Activated naive CD8-positive, alpha-beta T cell treated with anti-CD3 and anti-CD28 coated beads, Interleukin-2, amount 50 U/mL, for 24 hours (primary cell): ENCODE results near the gene ARHGAP27.
A peak's percentile ranks its signal among the peaks of the same experiment; 100 is the strongest.
"Not testable (repeated sequence)": the region's sequence is repeated elsewhere in the genome, so short reads cannot be mapped to it uniquely, and the experiment has no call there.

Experiments used
- ATAC-seq: fragments of 150-1000 bp; cut with Tn5 transposase; one replicate; pipeline ENCODE4 v1.10.0; 2021
- DNase-seq: peaks from one replicate; pipeline ENCODE4 v3.0.0; 2021
- H3K27ac Mint-ChIP-seq: one replicate; pipeline ENCODE4 v1.8.0; 2021; ENCODE audit warnings: mild to moderate bottlenecking, mixed read lengths
- H3K27me3 Mint-ChIP-seq: one replicate; pipeline ENCODE4 v1.8.0; 2021; ENCODE audit warnings: mixed read lengths
- H3K36me3 Mint-ChIP-seq: one replicate; pipeline ENCODE4 v1.8.0; 2021; ENCODE audit warnings: low read depth, mixed read lengths
- H3K4me1 Mint-ChIP-seq: one replicate; pipeline ENCODE4 v1.8.0; 2021; ENCODE audit warnings: mixed read lengths
- H3K4me3 Mint-ChIP-seq: one replicate; pipeline ENCODE4 v1.8.0; 2021; ENCODE audit warnings: mild to moderate bottlenecking, moderate library complexity, mixed read lengths
- H3K9me3 Mint-ChIP-seq: one replicate; pipeline ENCODE4 v1.8.0; 2021; ENCODE audit warnings: mixed read lengths

ARHGAP27 gene

GRCh38 chr17:45432405-45433158, at the start of gene ARHGAP27:
Gene ARHGAP27 (minus strand): TSS chr17:45432870. CDS start chr17:45430279, 2,591 bp downstream.
- peaks cover 22% of the 10 kb centered on the region for H3K4me1 Mint-ChIP-seq
- ATAC-seq (no peak), DNase-seq (no peak)

GRCh38 chr17:45482317-45482716, 49.6 kb upstream of the ARHGAP27 start:
- not testable (repeated sequence) for H3K9me3 Mint-ChIP-seq, DNase-seq, H3K27ac Mint-ChIP-seq, H3K27me3 Mint-ChIP-seq, ATAC-seq, H3K36me3 Mint-ChIP-seq, H3K4me3 Mint-ChIP-seq
- H3K4me1 Mint-ChIP-seq: peaks cover 11% of the 10 kb centered on the region

More at GRCh38 chr17:45432405-45433158, at the start of gene ARHGAP27:
- no peaks in the 10 kb centered on the region for H3K9me3 Mint-ChIP-seq
- H3K4me3 Mint-ChIP-seq: peak within 1 kb of the TSS; percentile 77
- H3K36me3 Mint-ChIP-seq: no peaks in the 10 kb centered on the region
- no peak within 1 kb of the TSS for H3K27ac Mint-ChIP-seq
- H3K27me3 Mint-ChIP-seq: peaks cover 8% of the 10 kb centered on the region

- H3K9me3 Mint-ChIP-seq, H3K4me3 Mint-ChIP-seq, ATAC-seq, H3K27ac Mint-ChIP-seq, DNase-seq, H3K4me1 Mint-ChIP-seq, H3K27me3 Mint-ChIP-seq: not testable (repeated sequence)
- peaks cover 10% of the 10 kb centered on the region for H3K36me3 Mint-ChIP-seq
Measured at GRCh38 chr17:45475436-45475835, 42.8 kb upstream of the ARHGAP27 start.

GRCh38 chr17:45472249-45472648, 39.6 kb upstream of the ARHGAP27 start:
- H3K27me3 Mint-ChIP-seq, ATAC-seq, H3K4me1 Mint-ChIP-seq, H3K4me3 Mint-ChIP-seq, DNase-seq, H3K9me3 Mint-ChIP-seq, H3K27ac Mint-ChIP-seq, H3K36me3 Mint-ChIP-seq: not testable (repeated sequence)

GRCh38 chr17:45469204-45469563, 36.5 kb upstream of the ARHGAP27 start:
- not testable (repeated sequence) for H3K36me3 Mint-ChIP-seq, H3K9me3 Mint-ChIP-seq, H3K4me3 Mint-ChIP-seq, H3K27ac Mint-ChIP-seq, H3K4me1 Mint-ChIP-seq, ATAC-seq, DNase-seq, H3K27me3 Mint-ChIP-seq

GRCh38 chr17:45468293-45469203, 35.9 kb upstream of the ARHGAP27 start:
- H3K27ac Mint-ChIP-seq, H3K4me1 Mint-ChIP-seq, ATAC-seq, H3K9me3 Mint-ChIP-seq, H3K4me3 Mint-ChIP-seq, H3K36me3 Mint-ChIP-seq, DNase-seq, H3K27me3 Mint-ChIP-seq: not testable (repeated sequence)

- DNase-seq: peak; percentile 58
- peak overlapping the region; percentile 78 for H3K27ac Mint-ChIP-seq
- peak; percentile 98 for ATAC-seq
- H3K9me3 Mint-ChIP-seq, H3K36me3 Mint-ChIP-seq, H3K27me3 Mint-ChIP-seq, H3K4me3 Mint-ChIP-seq: not testable (repeated sequence)
- peaks cover 17% of the 10 kb centered on the region for H3K4me1 Mint-ChIP-seq
Measured at GRCh38 chr17:45461524-45462327, 29.1 kb upstream of the ARHGAP27 start.

GRCh38 chr17:45460422-45460821, 27.8 kb upstream of the ARHGAP27 start:
- H3K27ac Mint-ChIP-seq, ATAC-seq, H3K36me3 Mint-ChIP-seq, H3K9me3 Mint-ChIP-seq, DNase-seq, H3K4me3 Mint-ChIP-seq, H3K27me3 Mint-ChIP-seq: not testable (repeated sequence)
- H3K4me1 Mint-ChIP-seq: peaks cover 17% of the 10 kb centered on the region

GRCh38 chr17:45454341-45454740, 21.7 kb upstream of the ARHGAP27 start:
- H3K4me1 Mint-ChIP-seq, H3K9me3 Mint-ChIP-seq, H3K36me3 Mint-ChIP-seq, H3K4me3 Mint-ChIP-seq, DNase-seq, H3K27ac Mint-ChIP-seq, ATAC-seq, H3K27me3 Mint-ChIP-seq: not testable (repeated sequence)

- ATAC-seq: not testable (repeated sequence)
Measured at GRCh38 chr17:45453731-45454130, 21.1 kb upstream of the ARHGAP27 start.

GRCh38 chr17:45453225-45453534, 20.5 kb upstream of the ARHGAP27 start:
- ATAC-seq, H3K9me3 Mint-ChIP-seq, H3K36me3 Mint-ChIP-seq, H3K27ac Mint-ChIP-seq, H3K27me3 Mint-ChIP-seq, H3K4me1 Mint-ChIP-seq, H3K4me3 Mint-ChIP-seq, DNase-seq: not testable (repeated sequence)

More at GRCh38 chr17:45453731-45454130, 21.1 kb upstream of the ARHGAP27 start:
- DNase-seq, H3K27ac Mint-ChIP-seq, H3K9me3 Mint-ChIP-seq, H3K27me3 Mint-ChIP-seq, H3K4me1 Mint-ChIP-seq, H3K4me3 Mint-ChIP-seq, H3K36me3 Mint-ChIP-seq: not testable (repeated sequence)

GRCh38 chr17:45452329-45453224, 19.9 kb upstream of the ARHGAP27 start:
- H3K27ac Mint-ChIP-seq, H3K4me3 Mint-ChIP-seq, H3K9me3 Mint-ChIP-seq, H3K27me3 Mint-ChIP-seq, ATAC-seq, DNase-seq, H3K4me1 Mint-ChIP-seq: not testable (repeated sequence)
- H3K36me3 Mint-ChIP-seq: peaks cover 10% of the 10 kb centered on the region

- not testable (repeated sequence) for H3K9me3 Mint-ChIP-seq, DNase-seq, H3K4me1 Mint-ChIP-seq, H3K4me3 Mint-ChIP-seq, ATAC-seq, H3K27me3 Mint-ChIP-seq, H3K27ac Mint-ChIP-seq
- peaks cover 10% of the 10 kb centered on the region for H3K36me3 Mint-ChIP-seq
Measured at GRCh38 chr17:45451660-45452059, 19.0 kb upstream of the ARHGAP27 start.

- H3K27ac Mint-ChIP-seq: no peak overlapping the region
- H3K4me3 Mint-ChIP-seq: no peak overlapping the region
- H3K27me3 Mint-ChIP-seq: no peaks in the 10 kb centered on the region
- ATAC-seq (no peak), DNase-seq (no peak)
- H3K9me3 Mint-ChIP-seq: no peaks in the 10 kb centered on the region
- peaks cover 7% of the 10 kb centered on the region for H3K36me3 Mint-ChIP-seq
- peaks cover 7% of the 10 kb centered on the region for H3K4me1 Mint-ChIP-seq
Measured at GRCh38 chr17:45451131-45451530, 18.5 kb upstream of the ARHGAP27 start.
